G401.6 (cell line): ENCODE data around the gene MYO1G.

Source experiments
- FAIRE-seq: peaks from 2 replicates; lab custom pipeline; 2012; peaks lifted over from hg19 to GRCh38; lab: Jason Lieb, UNC

Gene MYO1G

DNA sequence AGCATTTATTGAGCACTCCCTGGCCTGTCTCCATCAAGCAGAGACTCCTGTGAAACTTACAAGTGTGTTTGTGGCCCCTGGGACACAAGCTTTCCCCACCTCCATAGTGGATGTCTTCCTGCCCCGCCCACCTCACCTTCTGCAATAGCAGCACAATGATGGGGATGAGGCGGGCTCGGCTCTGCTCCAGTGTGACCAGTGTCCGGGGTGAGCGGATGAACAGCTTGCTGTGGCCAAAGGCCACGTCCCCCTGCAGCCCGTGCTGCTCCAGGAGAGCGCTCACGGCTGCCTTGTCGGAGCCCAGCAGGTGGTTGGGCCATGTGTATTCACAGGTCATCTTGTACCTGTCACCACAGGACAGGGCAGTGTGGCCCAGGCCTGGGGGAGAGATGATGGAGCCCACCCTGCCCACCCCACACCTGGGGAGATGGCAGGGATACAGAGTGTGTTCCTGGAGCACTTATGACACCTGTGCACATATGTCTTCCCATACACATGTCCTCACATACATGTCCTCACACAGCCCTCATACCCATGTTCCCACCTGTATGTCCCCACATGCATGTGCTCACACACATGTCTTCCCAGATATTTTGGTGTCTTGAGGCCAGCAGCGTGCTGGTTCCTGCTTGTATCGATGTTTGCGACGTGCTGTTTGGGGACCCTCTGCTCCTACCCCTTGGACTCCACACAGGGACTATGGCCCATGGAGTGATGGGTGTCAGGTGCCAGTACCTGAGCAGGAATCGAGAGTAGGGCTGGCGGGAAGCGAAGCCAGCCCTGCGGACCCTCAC lies 12.7 kb downstream of the MYO1G start:
- no peak for FAIRE-seq

DNA sequence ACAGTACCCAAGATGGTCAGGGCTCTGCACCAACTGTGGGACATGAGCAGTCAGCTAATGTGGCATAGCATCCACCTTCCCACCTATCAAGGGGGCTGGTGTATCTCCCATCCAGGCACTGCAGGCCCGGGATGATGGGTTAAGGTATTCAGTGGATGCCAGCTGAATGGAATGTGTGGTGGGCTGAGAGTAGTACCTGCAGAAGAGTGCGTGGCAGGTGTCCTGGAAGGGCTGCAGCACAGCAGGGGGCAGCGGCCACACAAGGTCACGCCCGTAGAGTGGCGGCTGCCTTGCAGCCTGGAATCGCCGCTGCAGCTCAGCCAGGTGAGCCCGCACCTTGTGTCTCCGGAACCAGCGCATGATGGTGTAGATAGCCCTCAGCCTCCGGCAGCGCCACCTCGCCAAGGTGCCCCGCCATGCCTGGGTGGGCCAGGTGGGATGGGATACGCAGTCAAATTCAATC lies 13.3 kb downstream of the MYO1G start:
- no peak for FAIRE-seq

DNA sequence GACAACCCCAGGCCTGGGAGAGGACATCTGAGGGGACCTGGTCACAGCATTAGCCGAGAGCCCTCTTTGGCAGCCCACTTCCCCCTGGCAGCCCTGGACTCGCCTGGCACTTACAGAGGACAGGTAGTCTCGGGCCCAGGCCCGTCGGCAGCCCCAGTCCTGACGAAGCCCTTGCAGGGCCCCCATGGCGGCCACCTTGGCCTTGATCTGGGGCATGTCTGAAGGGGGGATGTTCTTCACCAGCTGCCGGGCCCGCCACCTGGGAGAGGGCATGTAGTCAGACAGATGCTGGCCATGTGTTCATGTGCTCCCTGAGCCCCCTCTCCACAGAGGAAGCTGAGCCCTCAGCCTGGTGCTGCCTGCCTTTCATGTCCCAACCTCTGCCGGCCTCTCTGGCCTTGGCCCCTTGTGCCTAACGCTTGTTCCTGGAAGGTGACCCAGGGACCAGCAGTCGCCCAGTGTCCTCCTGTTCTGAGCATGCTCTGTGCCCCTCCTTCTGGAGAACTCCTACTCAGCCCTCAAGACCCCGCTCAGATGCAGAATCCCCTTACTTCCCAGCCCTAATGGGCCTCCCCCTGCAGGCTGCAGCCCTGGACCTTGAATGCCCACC lies 13.9 kb downstream of the MYO1G start:
- no peak for FAIRE-seq

DNA sequence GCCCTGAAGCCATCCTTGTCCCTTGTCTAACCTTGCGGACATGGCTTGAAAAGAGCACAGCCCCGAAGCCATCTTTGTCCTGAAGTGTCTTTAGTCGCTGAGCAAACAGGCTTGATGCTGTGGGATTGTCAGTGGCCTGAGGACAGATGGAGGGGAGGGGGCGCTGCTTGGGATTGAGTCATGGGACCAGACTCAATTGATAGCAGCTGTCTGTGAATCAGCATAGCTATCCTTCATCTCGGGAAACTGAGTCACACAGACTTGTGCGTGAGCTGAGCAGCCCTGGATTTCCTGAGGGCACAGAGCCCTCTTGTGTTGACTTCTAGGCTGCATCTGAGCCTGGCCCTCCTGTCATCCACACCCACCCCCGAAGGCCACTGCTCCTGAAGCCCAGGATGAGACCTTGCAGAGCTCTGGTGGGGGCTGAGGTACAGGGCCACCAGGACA lies 14.4 kb downstream of the MYO1G start:
- FAIRE-seq, result no peak

DNA sequence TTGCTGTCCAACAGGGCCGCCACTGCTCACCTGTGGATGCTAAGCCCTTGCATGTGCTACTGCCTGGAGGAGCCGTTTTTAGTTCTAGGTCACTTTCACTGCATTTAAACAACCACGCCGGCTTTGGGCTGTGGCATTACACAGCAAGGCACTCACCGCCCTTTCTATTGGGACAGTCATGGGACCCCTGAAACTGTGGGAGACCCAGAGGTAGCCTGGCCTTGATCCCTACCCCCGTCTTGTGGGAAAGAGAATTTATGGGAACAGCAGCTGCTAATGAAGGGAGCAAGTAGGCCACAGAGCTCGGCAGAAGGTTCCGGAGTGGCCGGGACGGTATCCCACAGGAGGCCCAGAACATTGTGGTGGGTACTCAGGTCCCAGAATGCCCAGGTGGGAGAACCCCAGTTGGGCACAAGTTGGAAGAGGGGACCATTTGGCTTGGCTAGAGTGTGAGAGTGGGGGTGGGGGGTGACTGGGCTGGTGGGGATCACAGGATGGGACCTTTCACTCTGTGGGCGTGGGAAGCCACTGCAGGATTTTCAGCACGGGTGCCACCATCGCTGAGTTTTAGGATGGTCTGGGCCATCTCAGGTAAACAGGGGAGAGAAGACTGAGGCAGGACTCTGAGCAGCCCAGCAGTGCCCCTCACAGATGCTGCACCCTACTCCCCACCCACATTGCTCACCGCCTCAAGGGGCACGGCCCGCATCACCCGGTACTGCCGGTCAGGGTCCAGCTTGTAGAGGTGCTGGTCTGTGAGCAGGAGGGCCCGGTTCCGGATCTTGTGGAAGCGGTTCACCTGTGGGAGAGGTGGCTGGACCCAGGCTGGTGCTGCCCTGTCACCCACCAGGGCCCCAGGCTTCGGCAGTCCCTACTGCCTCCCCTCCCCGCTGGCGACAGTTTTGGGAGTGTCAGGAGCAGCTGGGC lies 15.2 kb downstream of the MYO1G start:
- no peak for FAIRE-seq

DNA sequence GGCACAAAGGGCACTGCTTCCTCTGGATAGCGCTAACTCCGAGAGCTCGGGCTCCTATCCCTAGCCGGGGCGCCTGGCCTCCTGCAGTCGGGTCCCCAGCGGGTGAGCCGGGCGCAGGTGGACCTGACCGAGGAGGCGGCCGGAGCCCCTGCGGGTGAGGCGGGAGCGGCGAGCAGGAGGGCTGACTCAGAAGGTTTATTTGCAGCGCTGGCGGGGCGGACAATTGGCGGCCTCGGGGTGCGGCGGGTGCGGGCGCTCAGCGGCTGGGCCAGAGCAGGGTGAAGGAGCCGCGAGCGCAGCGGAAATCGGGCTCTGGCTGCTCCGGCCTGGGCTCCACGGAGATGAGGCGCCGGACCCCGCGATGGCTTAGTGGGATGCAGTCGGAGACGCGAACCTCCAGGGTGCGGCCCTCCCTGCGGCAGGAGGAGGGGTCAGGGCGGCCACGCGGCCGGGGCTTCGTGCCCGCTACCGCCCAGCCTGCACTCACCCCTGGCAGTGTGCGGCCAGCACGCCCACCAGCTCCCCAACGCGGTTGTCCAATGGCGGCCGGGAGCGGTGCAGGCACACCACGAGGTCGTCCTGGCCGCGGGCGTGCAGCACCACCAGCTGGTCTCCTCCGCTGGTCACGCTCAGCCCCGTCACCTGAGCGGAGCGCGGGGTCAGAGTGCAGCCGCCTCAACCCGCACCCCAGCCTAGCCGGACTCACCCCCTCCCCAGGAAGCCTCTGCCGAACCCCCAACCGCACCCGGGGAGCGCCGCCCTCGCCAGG lies 16.1 kb downstream of the MYO1G start:
- no peak for FAIRE-seq

DNA sequence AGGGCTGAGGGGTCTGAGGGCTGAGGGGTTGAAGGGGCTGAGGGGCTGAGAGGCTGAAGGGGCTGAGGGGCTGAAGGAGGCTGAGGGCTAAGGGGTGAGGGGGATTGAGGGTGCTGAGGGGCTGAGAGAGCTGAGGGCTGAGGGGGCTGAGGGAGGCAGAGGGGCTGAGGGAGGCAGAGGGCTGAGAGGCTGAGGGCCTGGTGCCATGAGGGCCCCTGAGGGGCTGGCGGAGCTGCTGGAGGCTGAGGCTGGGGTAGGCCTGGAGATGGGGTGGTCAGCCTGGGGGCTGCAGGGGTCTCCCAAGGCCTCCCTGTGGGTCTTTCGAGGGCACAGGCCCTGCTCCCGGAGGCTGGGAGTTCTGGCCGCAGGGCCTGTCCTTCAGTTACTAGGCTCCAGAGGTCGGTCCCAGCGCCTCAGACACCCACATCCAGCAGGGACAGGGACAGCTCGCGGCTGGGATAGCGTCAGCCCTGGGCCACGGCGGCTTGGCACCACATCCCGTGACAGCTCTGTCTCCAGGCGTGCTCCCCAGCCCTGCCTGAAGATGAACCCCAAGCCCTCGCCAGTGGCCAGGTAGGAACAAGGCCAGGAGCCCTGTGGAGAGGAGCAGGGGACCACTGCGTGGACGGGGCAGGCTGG lies 16.9 kb downstream of the MYO1G start:
- no peak for FAIRE-seq

DNA sequence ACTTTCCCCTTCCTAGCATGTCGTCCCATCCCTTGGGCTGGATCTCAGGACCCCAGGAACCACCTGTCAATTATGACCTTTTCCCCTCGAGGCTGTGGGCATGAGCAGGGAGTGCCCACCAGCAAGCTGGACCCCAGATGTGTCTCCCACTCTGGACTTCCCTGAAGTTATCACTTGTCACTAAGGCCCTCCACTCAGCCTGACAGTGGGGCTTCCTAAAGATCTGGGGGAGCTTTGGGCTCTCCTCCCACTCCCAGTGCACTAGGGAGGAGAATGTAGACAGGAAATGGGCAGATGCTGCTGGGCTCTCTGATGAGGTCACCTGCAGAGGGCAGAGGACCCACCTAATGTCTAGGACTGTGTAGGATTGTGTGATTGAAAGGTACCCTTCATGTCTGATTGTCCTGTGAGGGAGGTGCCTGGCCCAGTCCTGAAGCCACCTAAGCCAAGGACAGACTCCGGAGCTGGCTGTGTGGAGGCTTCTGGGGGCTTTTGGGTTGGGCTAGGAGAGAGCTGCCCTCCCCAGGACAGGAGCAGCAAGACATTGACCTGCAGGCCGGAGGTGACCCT lies 18.7 kb downstream of the MYO1G start:
- FAIRE-seq, result no peak

DNA sequence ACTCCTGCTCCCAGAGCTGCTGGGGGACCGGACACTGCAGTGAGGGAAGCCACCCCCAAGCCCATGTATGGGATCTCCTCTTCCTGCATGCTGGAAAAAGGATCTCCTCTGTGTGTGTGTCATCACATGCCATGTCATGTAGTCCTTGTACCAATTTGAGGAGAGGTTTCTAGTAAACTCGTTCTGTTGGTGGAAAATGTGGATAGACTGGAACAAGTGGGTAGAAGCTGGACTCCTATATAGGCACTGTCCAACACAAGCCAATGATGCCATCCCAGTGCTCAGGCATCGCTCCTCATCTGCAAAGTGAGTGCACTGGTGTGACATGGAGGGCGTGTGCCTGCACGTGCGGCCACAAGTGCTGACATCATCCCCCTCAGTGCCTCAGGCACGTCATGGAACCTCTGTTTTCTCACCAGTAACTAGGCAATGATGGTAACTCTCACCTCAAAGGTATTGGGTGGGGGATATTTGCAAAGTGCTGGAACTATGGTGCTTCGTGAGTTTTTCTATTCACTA lies 19.3 kb downstream of the MYO1G start:
- no peak for FAIRE-seq

DNA sequence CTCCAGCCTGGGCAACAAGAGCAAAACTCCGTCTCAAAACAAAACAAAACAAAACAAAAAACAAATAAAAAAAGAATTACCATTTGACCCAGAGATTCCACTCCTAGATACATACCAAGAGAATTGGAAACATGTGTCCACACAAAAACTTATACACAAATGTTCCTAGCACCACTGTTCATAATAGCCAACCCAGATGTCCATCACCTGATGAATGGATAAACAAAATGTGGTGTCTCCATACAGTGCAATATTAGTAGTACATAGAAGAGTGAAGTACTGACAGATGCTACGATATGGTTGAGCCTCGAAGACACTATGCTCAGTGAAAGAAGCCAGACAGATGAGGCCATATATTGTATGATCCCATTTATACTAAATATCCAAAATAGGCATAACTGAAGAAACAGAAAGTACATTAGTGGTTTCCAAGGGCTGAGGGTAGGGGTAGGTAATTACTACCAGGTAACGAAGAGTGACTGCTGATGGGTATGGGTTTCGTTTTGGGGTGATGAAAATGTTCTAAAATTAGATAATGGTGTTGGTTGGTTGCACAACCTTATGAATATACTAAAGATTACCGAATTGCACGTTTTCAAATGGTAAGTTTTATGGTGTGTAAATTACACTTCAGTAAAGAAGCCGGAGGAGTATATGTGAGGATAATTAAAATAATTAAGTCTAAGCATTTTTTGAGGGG lies 20.0 kb downstream of the MYO1G start:
- no peak for FAIRE-seq

DNA sequence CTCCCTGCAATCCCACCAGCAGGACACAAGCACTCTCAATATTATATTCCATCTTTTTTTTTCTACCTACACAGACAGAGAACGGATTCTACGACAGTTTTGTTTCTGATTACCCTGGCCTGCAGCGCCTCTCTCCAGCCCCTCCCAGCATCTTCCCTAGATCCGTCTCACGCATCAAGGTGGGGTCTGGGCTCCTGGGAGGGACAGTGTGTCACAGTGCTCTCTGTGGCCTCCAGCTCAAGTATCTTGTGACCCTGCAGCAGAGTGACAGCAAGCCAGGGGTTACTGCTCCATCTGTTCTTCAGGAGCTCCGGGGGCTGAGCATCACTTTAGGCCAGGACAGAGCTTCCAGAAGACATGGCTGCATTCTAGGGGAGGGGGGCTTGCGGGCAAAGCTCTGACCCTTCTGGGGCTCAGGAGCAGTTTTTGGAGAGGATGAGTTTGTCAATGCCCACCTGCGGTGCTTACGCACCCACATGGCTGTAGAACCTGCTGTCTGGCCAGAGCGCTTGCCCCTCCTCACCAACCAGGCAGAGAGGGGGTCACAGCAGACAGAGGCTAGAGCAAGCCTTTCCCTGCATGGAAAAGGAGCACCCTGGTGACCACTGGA lies 22.6 kb downstream of the MYO1G start:
- FAIRE-seq, result no peak

DNA sequence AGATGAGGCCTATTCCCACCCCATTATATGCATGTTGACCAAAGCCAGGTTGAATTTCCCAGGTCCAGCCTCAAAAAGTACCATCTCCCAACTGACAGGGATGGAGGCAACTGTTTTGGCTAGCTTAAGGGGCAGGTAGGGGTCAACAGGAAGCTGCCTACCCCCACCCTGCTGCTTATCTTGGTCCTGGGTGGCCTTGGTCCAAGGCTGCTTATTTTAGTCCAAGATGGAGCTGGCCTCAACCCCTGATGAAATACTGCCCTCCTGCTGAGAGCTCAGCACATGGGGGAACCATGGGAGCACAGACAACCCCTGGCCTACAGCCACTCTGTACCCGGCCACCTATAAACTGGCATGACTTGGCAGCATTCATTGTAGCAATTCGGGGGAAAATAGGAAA lies 23.1 kb downstream of the MYO1G start:
- no peak for FAIRE-seq

DNA sequence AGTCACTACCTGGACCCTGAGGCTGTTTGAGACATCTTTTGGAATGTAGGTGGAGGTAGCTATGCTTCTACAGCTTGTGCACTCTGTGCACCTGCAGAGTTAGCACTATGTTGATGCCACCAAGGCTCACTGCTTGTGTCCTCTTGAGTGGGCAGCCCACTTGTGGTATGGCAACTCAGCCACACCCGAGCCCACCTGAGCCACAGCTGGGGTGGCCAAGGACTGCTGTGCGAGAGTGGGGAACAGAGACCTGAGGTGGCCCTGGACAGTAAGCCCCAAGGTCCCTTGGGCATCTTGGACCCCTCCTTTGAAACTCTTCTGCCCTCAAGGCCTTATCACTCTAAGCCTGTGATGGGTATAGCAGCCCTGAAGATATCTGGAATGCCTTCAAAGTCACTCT lies 25.7 kb downstream of the MYO1G start:
- no peak for FAIRE-seq

DNA sequence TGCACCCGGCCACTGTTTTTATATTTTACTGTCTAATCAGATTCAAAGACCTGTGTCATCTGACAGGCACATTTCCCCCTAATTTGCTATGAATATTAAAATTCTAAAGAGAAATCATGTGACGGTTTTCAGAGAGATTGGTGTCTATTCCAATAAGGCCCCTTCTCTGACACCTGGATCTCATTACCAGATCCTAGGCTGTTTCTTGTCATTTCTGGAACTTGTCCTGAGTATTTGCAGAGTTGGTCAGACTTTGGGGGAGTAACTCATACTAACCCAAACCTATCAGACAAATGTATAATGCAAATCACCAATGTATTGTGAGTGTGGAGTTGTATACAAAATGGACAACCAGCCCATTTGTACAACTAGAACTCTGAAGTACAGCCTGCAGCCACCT lies 29.5 kb downstream of the MYO1G start:
- FAIRE-seq, result no peak

DNA sequence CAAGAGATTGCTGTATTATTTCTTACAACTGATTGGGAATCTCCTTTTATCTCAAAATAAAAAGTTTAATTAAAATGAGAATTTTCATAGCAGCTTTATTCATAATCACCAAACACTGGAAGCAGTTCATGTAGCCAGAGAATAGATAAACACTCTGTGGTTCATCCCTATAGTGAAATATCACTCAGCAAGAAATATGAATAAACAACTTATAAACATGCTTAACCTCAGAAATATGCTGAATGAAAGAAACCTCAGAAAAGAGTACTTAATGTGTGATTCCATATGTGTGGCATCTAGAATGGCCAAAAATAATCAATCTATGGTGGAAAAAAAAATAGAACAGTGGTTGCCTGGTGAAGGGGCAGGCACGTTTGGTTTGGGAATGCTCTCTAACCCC lies 33.3 kb downstream of the MYO1G start:
- FAIRE-seq, result no peak

DNA sequence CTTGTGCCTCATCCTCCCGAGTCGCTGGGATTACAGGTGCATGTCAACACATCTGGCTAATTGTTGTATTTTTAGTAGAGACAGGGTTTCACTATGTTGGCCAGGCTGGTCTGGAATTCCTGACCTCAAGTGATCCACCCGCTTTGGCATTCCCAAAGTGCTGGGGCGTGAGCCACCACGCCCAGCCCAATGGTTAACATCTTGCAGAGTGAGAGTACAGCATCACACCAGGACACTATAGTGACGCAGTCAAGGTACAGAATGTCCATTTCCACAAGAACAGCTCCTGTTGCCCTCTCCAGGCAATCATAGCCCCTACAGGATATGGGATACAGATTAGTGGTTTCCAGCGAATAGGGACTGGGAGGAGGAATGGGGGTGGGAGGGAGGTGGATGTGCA lies 34.0 kb downstream of the MYO1G start:
- FAIRE-seq, result no peak

DNA sequence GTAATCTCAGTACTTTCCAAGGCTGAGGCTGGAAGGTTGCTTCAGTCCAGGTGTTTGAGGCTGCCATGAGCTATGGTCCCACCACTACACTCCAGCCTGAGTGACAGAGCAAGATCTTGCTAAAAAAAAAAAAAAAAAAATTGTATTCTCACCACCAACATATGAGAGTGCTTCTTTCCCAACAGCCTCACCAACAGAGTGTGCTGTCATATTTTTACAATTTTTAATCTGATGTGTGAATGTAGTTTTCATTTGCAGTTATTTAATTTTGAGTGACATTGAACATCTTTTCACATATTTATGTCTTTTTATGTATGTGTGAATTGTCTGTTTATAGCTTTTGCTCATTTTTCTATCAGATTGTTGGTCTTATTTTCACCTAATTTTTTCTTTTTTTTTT lies 35.2 kb downstream of the MYO1G start:
- no peak for FAIRE-seq

DNA sequence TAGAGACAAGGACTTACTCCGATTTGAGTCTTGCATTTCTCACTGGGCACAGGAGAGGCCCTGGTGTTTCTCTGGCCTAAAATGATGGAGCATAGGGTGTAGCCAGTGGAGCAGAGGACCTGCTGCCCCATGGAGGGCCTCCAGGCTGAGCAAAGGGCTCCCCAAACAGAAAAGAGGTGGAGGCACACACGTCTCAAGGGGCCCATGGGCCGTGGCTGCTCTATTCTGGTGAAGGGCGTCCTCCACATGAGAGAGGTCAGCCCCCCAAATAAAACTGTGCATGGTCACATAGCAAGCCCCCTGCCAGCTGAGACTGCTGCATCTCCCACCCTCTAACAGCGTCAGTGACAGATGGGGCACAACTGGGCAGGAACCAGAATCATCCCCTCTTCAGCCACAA lies 41.4 kb downstream of the MYO1G start:
- no peak for FAIRE-seq

DNA sequence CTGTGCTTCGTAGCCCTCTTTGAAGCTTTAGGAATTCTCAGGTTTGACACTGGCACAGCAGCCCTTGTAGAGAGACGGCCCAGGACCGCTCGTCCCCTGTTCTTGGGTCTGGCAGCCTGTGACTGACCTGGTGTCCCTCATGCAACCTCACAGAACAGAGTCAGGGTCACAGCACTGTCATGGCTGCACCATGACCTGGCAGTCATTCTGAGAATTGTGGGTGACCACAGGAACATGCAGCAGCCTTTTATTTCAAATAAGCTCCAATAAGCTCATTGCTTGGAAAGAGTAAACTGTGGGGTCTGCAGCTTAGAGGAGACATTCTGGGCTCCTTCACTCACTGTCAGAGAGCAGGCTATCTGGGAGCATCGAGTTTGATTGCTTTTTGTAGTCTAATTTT lies 42.5 kb downstream of the MYO1G start:
- FAIRE-seq, result no peak

DNA sequence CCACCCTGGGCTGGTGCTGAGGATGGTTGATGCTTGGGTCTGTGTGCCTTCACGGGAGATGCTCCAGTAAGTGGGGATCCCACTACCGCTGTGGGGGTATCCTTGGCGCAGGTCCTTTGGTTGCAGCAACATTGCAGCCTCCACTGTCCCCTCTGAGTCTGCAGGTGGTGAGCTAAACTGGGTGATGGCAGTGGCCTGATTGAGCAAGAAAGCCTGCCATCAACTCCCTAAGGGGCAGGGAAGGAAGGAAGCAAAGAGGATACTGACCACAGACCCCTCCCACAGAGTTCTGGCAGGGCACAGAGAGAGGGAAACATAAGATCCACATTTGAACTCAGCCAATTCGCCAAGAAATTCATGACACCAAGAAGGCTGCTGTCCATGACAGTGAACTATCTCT lies 43.2 kb downstream of the MYO1G start:
- FAIRE-seq, result no peak
